GM21515 (cell line): ENCODE measurements around the gene EMSY.
A peak's percentile ranks its signal among the peaks of the same experiment; 100 is the strongest.
"Not testable (repeated sequence)": the region's sequence is repeated elsewhere in the genome, so short reads cannot be mapped to it uniquely, and the experiment has no call there.

ENCODE experiments used
- ATAC-seq: cut with Tn5 transposase; IDR thresholded peaks from one replicate; pipeline ENCODE4 v1.9.1; 2021; ENCODE audit not compliant: unreplicated experiment

Gene EMSY

DNA sequence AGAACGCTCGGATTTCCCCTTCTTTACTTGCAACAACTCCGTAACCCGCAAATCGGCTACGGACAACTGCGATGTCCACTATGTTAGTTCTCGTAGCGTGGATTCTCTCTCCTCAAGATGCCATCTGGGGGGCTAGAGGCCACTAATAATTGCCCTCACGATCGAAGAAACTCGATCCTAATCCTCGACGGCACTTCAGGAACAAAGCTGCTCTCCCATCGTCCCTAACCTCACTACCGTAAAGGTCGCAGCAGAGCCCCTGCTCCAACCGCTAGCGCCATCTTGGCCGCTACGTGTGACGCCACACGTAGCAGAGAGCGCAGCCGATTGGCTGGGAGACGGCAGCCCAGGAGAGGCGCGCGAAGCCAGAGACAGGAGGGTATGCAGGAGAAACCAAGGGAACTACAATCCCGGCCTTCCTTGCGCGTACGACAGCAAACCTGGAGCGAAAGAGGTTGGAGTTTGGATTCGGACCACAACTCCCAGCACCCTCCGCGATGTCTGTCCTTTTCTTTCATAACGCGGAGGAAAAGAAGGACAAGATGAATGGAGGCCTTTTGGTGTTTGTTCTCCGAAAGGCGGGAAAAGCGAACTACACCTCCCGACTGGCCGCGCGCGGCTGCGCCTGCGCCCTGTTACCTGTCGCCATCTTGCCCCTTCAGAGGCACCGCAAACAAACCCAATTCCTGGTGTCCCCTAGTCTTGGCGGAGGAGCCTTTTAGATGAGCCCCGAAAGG lies at the start of gene EMSY:
EMSY (plus strand) TSS at position 635 of the 737 bp plus-strand sequence. CDS start 1,921 bp downstream, outside the sequence.
- peak; percentile 91 for ATAC-seq

DNA sequence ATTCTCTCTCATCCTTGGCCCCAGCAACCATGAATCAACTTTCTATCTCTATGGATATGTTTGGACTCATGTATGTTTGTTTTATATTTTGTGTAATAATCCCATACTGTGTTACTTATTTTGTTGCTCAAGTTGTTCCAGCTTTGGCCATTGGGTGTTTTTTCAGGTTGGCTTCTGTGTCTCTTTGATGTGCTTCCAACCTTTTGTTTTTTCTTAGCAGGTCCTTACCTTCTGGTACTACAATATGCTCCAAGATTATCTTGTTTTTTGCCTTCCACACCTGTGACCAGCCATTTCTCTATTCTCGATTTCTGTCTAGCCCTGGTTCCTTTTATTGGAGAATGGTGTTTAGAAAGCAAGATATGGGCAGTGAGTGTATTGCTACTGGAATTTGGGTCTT lies 49.5 kb upstream of the EMSY start:
- no peak for ATAC-seq

DNA sequence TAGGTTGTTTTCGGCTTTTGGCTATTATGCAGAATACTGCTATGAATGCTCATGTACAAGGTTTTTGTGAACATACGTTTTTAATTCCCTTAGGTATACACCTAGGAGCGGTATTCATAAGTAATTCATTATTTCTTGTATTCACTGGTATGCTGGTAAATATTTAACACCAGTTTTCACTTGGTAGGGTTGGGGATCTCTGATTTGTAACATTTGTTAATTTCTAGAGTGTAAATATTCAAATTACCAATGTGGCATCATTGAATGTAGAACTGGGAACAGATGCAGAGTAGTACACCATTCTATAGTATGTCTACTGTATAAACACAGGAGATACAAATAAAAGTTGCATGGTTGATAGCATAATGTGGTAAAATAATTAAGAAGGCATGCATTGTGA lies 47.4 kb upstream of the EMSY start:
- no peak for ATAC-seq

GRCh38 chr11:76400967-76401366 lies 43.9 kb upstream of the EMSY start:
- ATAC-seq, result no peak

- not testable (repeated sequence) for ATAC-seq
Measured at GRCh38 chr11:76401484-76401883, 43.3 kb upstream of the EMSY start.

- ATAC-seq, result no peak
Measured at GRCh38 chr11:76406359-76406758, 38.5 kb upstream of the EMSY start.

GRCh38 chr11:76408171-76408965 lies 36.5 kb upstream of the EMSY start:
- no peak for ATAC-seq

- ATAC-seq, result no peak
Measured at GRCh38 chr11:76410851-76411357, 33.9 kb upstream of the EMSY start.

DNA sequence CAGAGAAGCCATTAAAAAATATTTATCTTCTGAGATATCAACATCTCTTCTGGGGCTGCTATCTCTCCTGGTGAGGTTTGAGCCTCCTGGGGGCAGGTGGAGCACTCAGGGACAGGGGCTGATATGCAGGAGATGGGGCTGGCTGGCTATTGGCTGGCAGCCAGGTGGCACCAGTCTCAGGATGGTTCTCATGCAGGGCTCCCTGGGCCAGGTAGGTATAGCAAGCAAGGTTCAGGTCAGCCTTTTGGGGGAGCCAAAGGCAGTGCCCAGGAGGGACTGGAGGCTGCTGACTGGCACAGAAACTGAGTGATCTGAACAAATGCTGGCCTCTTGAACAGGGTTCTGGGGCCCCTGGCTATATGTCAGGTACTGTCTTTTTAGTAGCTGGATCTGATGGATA lies 29.7 kb upstream of the EMSY start:
- no peak for ATAC-seq

DNA sequence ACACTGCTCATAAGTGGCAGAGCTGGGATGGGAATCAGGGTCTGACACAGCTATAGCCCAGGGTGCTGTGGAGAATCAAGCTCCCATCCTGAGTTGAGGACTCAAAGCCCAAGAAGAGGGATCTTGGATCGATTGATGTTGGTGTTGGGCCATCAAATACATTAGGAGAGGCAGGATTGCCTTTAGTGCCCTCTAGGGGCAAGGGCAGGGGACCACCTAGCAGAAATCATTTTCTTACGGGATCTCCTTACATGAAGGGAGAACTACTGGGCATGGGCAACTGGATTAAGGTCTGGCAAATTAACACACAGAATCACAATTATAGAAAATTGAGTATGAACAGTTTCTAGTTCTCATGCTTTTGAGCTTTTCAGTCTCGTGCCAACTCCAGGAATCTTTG lies 24.9 kb upstream of the EMSY start:
- no peak for ATAC-seq

- ATAC-seq, result peak; percentile 49
Measured at GRCh38 chr11:76424379-76424778, 20.4 kb upstream of the EMSY start.

- no peak for ATAC-seq
Measured at GRCh38 chr11:76424891-76425290, 19.9 kb upstream of the EMSY start.

- no peak for ATAC-seq
Measured at GRCh38 chr11:76426660-76427059, 18.2 kb upstream of the EMSY start.

GRCh38 chr11:76436020-76436419 lies 8.8 kb upstream of the EMSY start:
- ATAC-seq, result no peak

DNA sequence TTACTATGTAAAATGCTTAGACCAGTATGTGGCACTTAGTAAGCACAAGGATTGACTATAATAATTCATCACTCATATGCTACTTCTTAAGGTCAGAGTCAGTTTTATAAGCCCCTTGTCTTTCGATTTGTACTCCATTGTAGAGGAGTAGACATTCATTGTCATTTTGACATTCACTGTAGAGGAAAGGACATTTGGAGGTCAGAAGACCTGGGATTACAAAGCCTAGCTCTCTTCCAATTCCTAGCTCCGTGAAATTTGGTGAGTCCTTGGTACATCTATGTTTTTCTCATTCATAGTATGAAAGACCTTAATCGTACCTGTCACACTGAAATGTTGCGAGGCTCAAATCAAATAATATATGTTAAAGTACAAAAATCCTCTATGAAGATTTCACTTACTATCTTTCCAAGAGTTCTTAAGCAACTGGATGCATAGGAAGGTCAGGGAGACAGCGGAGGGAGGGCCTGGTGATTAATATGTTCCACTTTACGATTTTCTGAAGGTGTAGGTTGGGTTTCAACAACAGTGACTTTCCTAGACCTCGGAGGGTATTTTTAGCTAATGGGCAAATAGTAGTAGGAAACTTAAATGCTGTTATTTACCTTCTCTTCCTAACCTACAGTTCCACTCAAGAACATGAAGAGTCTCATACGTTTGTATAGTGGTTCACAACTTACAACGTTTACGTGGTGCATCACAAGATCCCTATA lies 1.4 kb upstream of the EMSY start:
- no peak for ATAC-seq

DNA sequence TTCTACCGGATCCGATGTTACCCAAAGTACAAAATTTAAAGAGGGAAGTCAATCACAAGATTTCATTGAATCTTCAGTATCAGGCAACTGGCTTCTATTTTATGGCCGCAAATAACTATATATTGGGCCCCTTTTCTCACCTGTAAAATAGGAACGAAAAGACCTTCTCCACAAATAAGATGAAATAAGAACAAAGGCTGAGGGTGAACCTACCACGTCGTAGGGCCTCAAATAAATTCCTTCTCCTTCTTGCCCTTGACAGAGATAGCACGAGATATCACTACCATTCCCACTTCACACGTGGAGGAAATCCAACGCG lies 794 bp upstream of the EMSY start:
- peak; percentile 4 for ATAC-seq

DNA sequence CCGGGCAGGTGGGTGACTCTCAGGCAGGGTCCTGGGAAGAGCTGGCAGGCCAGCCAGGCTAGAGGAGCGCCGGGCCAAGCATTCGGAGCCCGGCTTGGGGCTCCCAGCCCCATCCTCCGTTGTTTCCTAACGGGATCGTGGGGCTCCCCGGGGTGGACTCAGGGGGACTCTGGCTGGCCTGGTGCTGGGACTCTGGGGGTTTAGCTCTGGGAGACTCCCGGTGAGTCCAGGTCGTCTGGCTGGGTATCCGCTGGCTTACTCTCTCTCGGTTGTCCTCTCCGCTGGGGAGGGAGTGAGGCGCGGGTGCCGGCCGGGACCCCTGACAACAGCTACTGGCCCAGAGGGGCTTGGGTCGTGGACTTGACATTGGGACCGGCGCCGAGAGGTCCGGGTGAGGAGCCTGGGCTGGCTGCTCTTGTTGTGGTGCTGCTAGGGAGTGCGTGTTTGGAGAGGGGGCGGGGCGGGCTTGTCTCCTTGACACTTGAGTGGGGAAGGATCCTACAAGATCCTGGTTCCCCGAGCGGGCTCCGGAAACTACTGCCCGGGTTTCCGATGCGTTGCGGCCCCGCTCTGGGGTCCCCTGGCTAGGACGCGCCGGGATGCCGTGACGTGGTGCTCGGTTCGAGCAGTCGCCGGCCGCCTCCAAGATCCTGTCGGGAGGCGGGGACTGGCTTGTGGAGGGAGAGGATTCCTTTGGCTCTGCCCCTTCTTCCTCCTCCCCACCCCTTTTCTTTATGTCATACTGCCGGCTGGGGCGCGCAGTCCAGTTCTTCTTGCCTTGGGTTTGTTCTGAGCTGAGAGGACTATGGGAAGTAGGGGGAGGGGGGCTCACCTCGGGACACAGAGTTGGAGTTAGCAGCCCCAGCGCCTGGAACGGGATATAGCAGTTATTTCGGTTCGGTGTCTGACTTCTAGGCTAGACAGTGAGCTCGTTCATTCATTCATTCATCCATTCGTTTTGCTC lies 585 bp downstream of the EMSY start:
- peak; percentile 19 for ATAC-seq

DNA sequence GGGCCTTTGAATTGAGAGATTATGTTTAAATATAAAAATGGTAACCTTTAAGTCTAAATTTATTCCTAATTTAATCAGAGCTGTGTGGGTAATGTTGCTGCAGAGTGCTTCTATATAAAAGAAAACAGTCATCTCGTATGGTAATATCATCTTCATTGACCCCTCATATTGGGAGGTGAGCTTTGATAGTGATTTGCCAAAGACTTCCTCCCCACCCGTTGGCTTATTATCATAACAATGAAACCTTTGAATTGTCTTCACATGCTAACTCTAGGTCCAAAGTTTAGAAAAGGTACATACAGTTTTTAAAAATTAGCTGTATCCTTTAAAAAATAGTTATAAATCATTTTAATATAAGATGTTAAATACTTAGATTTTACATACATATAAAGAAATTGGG lies 3.7 kb downstream of the EMSY start:
- no peak for ATAC-seq

- ATAC-seq, result no peak
Measured at GRCh38 chr11:76453248-76453647, 8.4 kb downstream of the EMSY start.

DNA sequence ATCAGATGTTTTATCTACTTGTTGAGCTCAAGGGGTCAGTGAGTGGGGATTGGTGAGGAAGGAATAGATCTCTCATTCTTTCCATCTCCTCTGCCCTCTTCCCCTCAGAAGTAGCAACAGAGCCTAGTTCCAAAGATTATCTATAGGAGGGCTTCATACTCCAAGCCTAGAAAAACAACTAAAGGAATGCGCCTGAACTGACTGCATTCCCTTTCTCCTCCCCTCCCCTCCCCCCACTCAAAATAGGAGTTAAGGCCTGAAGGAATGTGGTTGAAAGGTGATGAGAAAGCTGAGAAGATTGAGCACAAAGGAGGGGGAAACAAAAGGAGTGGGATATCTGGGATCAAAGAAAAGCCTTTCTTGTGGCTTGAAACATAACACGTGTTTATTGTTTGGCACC lies 10.5 kb downstream of the EMSY start:
- no peak for ATAC-seq

DNA sequence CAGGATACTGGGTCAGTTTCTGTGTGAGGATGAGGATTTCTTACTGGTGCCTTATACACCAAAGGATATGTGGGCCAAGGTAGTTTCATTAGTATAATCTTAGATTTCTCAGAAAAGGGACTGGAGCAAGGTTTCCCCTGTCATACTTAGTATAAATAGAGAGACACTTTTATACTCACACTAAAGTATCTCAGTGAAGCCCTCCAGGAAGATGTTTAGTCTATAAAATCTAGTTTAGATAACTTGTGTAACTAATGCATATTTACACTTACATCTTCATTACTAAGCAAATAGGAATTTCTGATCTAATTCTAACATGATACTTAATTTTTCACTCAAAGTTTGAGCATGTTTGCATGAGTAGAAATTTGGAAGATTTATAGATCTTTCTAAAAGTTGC lies 11.1 kb downstream of the EMSY start:
- no peak for ATAC-seq
